Osteoblast (primary cell): Measurements from ENCODE around the gene ASB9. TPM values are rescaled to one million over a fixed set of nuclear protein-coding genes. Genes with fewer than 3 reads are reported as not detected.

Experiments used
- DNase-seq: peaks from one replicate; pipeline ENCODE4 v3.0.0; 2011; ENCODE audit warnings: low spot score, mixed read lengths; ENCODE audit not compliant: insufficient read length; ENCODE audit errors: missing footprints
- H2AFZ ChIP-seq: 2 replicates; pipeline ENCODE4 v1.6.0; 2011; ENCODE audit warnings: mild to moderate bottlenecking, low read length
- H3K27ac ChIP-seq: 2 replicates; pipeline ENCODE4 v1.5.1; 2011; ENCODE audit warnings: mild to moderate bottlenecking, low read depth, low read length, moderate library complexity
- H3K27me3 ChIP-seq: 2 replicates; pipeline ENCODE4 v1.6.0; 2012; ENCODE audit warnings: mild to moderate bottlenecking, control low read depth, inconsistent platforms, low read length, moderate library complexity; ENCODE audit not compliant: insufficient read depth
- H3K36me3 ChIP-seq: 2 replicates; pipeline ENCODE4 v1.5.1; 2011; ENCODE audit warnings: mild to moderate bottlenecking, low read length, control low read depth, moderate library complexity; ENCODE audit not compliant: insufficient read depth
- H3K4me1 ChIP-seq: 2 replicates; pipeline ENCODE4 v1.5.1; 2011; ENCODE audit warnings: mild to moderate bottlenecking, low read length, control low read depth, moderate library complexity; ENCODE audit not compliant: insufficient read depth
- H3K4me2 ChIP-seq: 2 replicates; pipeline ENCODE4 v1.6.0; 2011; ENCODE audit warnings: mild to moderate bottlenecking, low read length; ENCODE audit not compliant: insufficient read depth
- H3K4me3 ChIP-seq: fragments of 200-600 bp; sonication (generic); 3 replicates; pipeline ENCODE4 v1.5.1; 2012; ENCODE audit warnings: mild to moderate bottlenecking, low read length, inconsistent platforms; ENCODE audit not compliant: insufficient read depth
- H3K79me2 ChIP-seq: 2 replicates; pipeline ENCODE4 v1.6.0; 2012; ENCODE audit warnings: mild to moderate bottlenecking, low read length, control low read depth, inconsistent platforms; ENCODE audit not compliant: insufficient read depth
- H3K9me3 ChIP-seq: 2 replicates; pipeline ENCODE4 v1.5.1; 2011; ENCODE audit warnings: low read depth, low read length, control low read depth
- H4K20me1 ChIP-seq: 2 replicates; pipeline ENCODE4 v1.6.0; 2012; ENCODE audit warnings: mild to moderate bottlenecking, low read length, control low read depth; ENCODE audit not compliant: insufficient read depth
- CTCF ChIP-seq: IDR thresholded peaks from 2 replicates; pipeline ENCODE4 v1.5.1; 2011; ENCODE audit warnings: mild to moderate bottlenecking, low read depth, low read length, moderate library complexity; ENCODE audit errors: extremely low read depth
- total RNA-seq: library from RNA; depleted of rRNA; stranded (reverse); fragments of >200 nt; gene quantifications from 2 replicates; pipeline ENCODE4 v1.2.3, GENCODE V29; 2012

ASB9 gene
- total RNA-seq, 1 donor: not detected

GRCh38 chrX:15244421-15244820, 25.5 kb downstream of the ASB9 start:
- H3K27me3 ChIP-seq: no peaks in the 10 kb centered on the region
- H3K4me1 ChIP-seq: no peaks in the 10 kb centered on the region
- no peak for TF ChIP-seq CTCF
- H3K79me2 ChIP-seq: no peaks in the 10 kb centered on the region
- no peak overlapping the region for H2AFZ ChIP-seq
- H3K27ac ChIP-seq: no peak overlapping the region
- H3K4me3 ChIP-seq: no peak overlapping the region
- no peak for DNase-seq
- H3K4me2 ChIP-seq: no peak overlapping the region
- H4K20me1 ChIP-seq: no peaks in the 10 kb centered on the region
- no peaks in the 10 kb centered on the region for H3K9me3 ChIP-seq
- H3K36me3 ChIP-seq: no peaks in the 10 kb centered on the region

- no peaks in the 10 kb centered on the region for H3K36me3 ChIP-seq
- peak; percentile 80 for DNase-seq
- peak; percentile 62 for TF ChIP-seq CTCF
- H3K27ac ChIP-seq: no peak overlapping the region
- no peak overlapping the region for H3K4me2 ChIP-seq
- H3K4me1 ChIP-seq: no peaks in the 10 kb centered on the region
- no peaks in the 10 kb centered on the region for H3K79me2 ChIP-seq
- no peaks in the 10 kb centered on the region for H3K27me3 ChIP-seq
- H3K4me3 ChIP-seq: no peak overlapping the region
- no peak overlapping the region for H2AFZ ChIP-seq
- H4K20me1 ChIP-seq: no peaks in the 10 kb centered on the region
- no peaks in the 10 kb centered on the region for H3K9me3 ChIP-seq
Observed at GRCh38 chrX:15242899-15243555, 26.9 kb downstream of the ASB9 start.

- no peak overlapping the region for H3K4me3 ChIP-seq
Observed at GRCh38 chrX:15241301-15241700, 28.6 kb downstream of the ASB9 start.

GRCh38 chrX:15240414-15240813, 29.5 kb downstream of the ASB9 start:
- no peaks in the 10 kb centered on the region for H3K36me3 ChIP-seq
- no peak overlapping the region for H3K4me3 ChIP-seq
- H3K79me2 ChIP-seq: no peaks in the 10 kb centered on the region
- no peaks in the 10 kb centered on the region for H3K4me1 ChIP-seq
- no peaks in the 10 kb centered on the region for H3K9me3 ChIP-seq
- no peak for DNase-seq
- H2AFZ ChIP-seq: no peak overlapping the region
- no peaks in the 10 kb centered on the region for H3K27me3 ChIP-seq
- H3K4me2 ChIP-seq: no peak overlapping the region
- TF ChIP-seq CTCF: no peak
- no peaks in the 10 kb centered on the region for H4K20me1 ChIP-seq
- H3K27ac ChIP-seq: no peak overlapping the region

More at GRCh38 chrX:15241301-15241700, 28.6 kb downstream of the ASB9 start:
- H3K9me3 ChIP-seq: no peaks in the 10 kb centered on the region
- H3K4me1 ChIP-seq: no peaks in the 10 kb centered on the region
- H3K36me3 ChIP-seq: no peaks in the 10 kb centered on the region
- no peak overlapping the region for H3K4me2 ChIP-seq
- H3K27ac ChIP-seq: no peak overlapping the region
- no peaks in the 10 kb centered on the region for H3K27me3 ChIP-seq
- H3K79me2 ChIP-seq: no peaks in the 10 kb centered on the region
- H2AFZ ChIP-seq: no peak overlapping the region
- DNase-seq: no peak
- no peaks in the 10 kb centered on the region for H4K20me1 ChIP-seq
- no peak for TF ChIP-seq CTCF
